ENCODE results near the gene OPCML. TPM values are rescaled to one million over a fixed set of nuclear protein-coding genes. Genes with fewer than 3 reads are reported as not detected.

OPCML gene
- total and polyA plus RNA-seq, 2 of the 13 experiments (the other 11 are each of a cell fraction or from before 2014, with no cell fraction given), result not detected

- 0% methylated on average over 2 of the region's 2 CpGs for WGBS (ENCODE audit: low lambda C conversion rate)
- Histone ChIP-seq H3K27ac (ENCODE audit: extremely low read length, insufficient read depth, low read length) (no peak overlapping the region), H3K27me3 (ENCODE audit: control insufficient read depth in 1 of 2, insufficient read depth in 2 of 2, low read length in 2 of 2) (no peaks in the 10 kb centered on the region), H3K4me3 (replicated peaks in 1 of 3; ENCODE audit: insufficient read depth in 1 of 3, low read depth in 2 of 3, low read length in 3 of 3) (no peak overlapping the region), H4K20me1 (ENCODE audit: insufficient read depth, low read length) (no peaks in the 10 kb centered on the region), H3K9ac (ENCODE audit: insufficient read depth, low read depth, low read length) (no peak overlapping the region), H3K9me3 (ENCODE audit: low read length) (peaks cover 72% of the 10 kb centered on the region), H3K4me1 (ENCODE audit: insufficient read depth, low read length) (no peaks in the 10 kb centered on the region), H2AFZ (ENCODE audit: low read length) (no peak overlapping the region), H3K4me2 (ENCODE audit: low read depth, low read length) (no peak overlapping the region), H3K79me2 (ENCODE audit: insufficient read depth, low read length) (no peaks in the 10 kb centered on the region), H3K36me3 (replicated peaks in 1 of 2; ENCODE audit: control insufficient read depth in 1 of 2, insufficient read depth in 2 of 2, low read length in 2 of 2) (no peaks in the 10 kb centered on the region)
- intact Hi-C loops (cut with micrococcal nuclease; ENCODE audit: unreplicated experiment) (no loop called here), in situ Hi-C loops (cut with HindIII; ENCODE audit: extremely low pct_ligation_motif_present, low pct_unique_long_range_greater_than_20kb) (no loop called here)
- FAIRE-seq (no peak), ATAC-seq (no peak), DNase-seq (ENCODE audit: low spot score) (no peak)
- BruUV-seq (replicated peaks), result no TSS peak
- TF ChIP-seq HNRNPH1 (optimal IDR thresholded peaks at IDR 0.05; ENCODE audit: low read depth, low read length) (no peak), ZNF619 (CRISPR knock-in tag; IDR thresholded peaks at IDR 0.05) (no peak), CCDC6 (CRISPR knock-in tag; IDR thresholded peaks at IDR 0.05) (no peak), KDM3A (CRISPR knock-in tag; IDR thresholded peaks at IDR 0.05; ENCODE audit: low read depth) (no peak), MIER2 (CRISPR knock-in tag; IDR thresholded peaks at IDR 0.05) (no peak), AGO2 (optimal IDR thresholded peaks at IDR 0.05; ENCODE audit: low read depth, low read length) (no peak), ZBTB26 (CRISPR knock-in tag; IDR thresholded peaks at IDR 0.05; ENCODE audit: borderline replicate concordance) (no peak), ZNF709 (CRISPR knock-in tag; IDR thresholded peaks at IDR 0.05) (no peak), ZNF430 (CRISPR knock-in tag; IDR thresholded peaks at IDR 0.05) (no peak), ZNF256 (CRISPR knock-in tag; conservative IDR thresholded peaks at IDR 0.05) (no peak), ZNF788 (CRISPR knock-in tag; IDR thresholded peaks at IDR 0.05; ENCODE audit: borderline replicate concordance) (no peak), ZNF839 (CRISPR knock-in tag; IDR thresholded peaks at IDR 0.05; ENCODE audit: borderline replicate concordance) (no peak), SP4 (CRISPR knock-in tag; IDR thresholded peaks at IDR 0.05) (no peak), KAT8 (CRISPR knock-in tag; IDR thresholded peaks at IDR 0.05) (no peak), SKI (IDR thresholded peaks at IDR 0.05; ENCODE audit: partially characterized antibody) (no peak), ZNF367 (CRISPR knock-in tag; IDR thresholded peaks at IDR 0.05; ENCODE audit: borderline replicate concordance) (no peak), ZNF234 (CRISPR knock-in tag; conservative IDR thresholded peaks at IDR 0.05) (no peak), EHMT2 (IDR thresholded peaks at IDR 0.05; ENCODE audit: borderline replicate concordance, low read depth, low read length) (no peak)
- TF ChIP-seq, protein P1, sequence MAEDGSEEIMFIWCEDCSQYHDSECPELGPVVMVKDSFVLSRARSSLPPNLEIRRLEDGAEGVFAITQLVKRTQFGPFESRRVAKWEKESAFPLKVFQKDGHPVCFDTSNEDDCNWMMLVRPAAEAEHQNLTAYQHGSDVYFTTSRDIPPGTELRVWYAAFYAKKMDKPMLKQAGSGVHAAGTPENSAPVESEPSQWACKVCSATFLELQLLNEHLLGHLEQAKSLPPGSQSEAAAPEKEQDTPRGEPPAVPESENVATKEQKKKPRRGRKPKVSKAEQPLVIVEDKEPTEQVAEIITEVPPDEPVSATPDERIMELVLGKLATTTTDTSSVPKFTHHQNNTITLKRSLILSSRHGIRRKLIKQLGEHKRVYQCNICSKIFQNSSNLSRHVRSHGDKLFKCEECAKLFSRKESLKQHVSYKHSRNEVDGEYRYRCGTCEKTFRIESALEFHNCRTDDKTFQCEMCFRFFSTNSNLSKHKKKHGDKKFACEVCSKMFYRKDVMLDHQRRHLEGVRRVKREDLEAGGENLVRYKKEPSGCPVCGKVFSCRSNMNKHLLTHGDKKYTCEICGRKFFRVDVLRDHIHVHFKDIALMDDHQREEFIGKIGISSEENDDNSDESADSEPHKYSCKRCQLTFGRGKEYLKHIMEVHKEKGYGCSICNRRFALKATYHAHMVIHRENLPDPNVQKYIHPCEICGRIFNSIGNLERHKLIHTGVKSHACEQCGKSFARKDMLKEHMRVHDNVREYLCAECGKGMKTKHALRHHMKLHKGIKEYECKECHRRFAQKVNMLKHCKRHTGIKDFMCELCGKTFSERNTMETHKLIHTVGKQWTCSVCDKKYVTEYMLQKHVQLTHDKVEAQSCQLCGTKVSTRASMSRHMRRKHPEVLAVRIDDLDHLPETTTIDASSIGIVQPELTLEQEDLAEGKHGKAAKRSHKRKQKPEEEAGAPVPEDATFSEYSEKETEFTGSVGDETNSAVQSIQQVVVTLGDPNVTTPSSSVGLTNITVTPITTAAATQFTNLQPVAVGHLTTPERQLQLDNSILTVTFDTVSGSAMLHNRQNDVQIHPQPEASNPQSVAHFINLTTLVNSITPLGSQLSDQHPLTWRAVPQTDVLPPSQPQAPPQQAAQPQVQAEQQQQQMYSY (CRISPR knock-in tag; IDR thresholded peaks at IDR 0.05), result no peak
- TF ChIP-seq, protein P2, sequence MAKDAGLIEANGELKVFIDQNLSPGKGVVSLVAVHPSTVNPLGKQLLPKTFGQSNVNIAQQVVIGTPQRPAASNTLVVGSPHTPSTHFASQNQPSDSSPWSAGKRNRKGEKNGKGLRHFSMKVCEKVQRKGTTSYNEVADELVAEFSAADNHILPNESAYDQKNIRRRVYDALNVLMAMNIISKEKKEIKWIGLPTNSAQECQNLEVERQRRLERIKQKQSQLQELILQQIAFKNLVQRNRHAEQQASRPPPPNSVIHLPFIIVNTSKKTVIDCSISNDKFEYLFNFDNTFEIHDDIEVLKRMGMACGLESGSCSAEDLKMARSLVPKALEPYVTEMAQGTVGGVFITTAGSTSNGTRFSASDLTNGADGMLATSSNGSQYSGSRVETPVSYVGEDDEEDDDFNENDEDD (CRISPR knock-in tag; IDR thresholded peaks at IDR 0.05; ENCODE audit: borderline replicate concordance), result no peak
- CTCF ChIA-PET (ENCODE audit: low intra/inter-chr PET ratio, low total read pairs), result no interaction called here
- POLR2A ChIA-PET, result no interaction called here
Measured at GRCh38 chr11:132421555-132421954, 1110.7 kb downstream of the OPCML start.

Measured in HepG2 (cell line).